GM23248 (cell line): ENCODE measurements around the gene AK2.

Experiments used
- EZH2 ChIP-seq: fragments of 200-600 bp; sonication (generic); IDR thresholded peaks from 2 replicates; pipeline ENCODE4 v1.6.1; 2018; ENCODE audit warnings: antibody characterized with exemption, mild to moderate bottlenecking; ENCODE audit not compliant: insufficient read depth, poor library complexity, severe bottlenecking
- EZH2phosphoT487 ChIP-seq: fragments of 200-600 bp; sonication (generic); IDR thresholded peaks from 2 replicates; pipeline ENCODE4 v1.6.1; 2018; ENCODE audit warnings: antibody characterized with exemption, moderate library complexity, mild to moderate bottlenecking, low read depth; ENCODE audit not compliant: insufficient read depth

DNA sequence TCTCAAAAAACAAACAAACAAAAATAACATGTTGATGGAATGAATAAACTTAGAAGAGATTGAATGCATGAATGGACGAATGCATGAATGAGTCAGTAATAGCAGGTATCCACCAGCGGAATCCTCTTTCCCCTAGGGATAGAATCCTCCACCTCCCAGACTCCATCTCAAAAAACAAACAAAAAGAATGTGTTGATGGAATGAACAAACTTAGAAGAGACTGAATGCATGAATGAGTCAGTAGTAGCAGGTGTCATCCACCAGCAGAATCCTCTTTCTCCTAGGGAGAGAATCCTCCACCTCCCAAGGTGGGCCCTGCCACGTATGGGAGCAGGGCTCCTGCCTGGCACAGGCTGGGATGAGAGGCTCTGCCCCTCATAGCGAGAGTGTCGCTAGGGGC lies 45.3 kb downstream of the AK2 start:
- no peak for TF ChIP-seq EZH2
- no peak for TF ChIP-seq EZH2phosphoT487
